ENCODE results near the gene KRT15. TPM values are rescaled to one million over a fixed set of nuclear protein-coding genes. Genes with fewer than 3 reads are reported as not detected.

Gene KRT15
- total RNA-seq, 2 experiments from 2014 or later: not detected

DNA sequence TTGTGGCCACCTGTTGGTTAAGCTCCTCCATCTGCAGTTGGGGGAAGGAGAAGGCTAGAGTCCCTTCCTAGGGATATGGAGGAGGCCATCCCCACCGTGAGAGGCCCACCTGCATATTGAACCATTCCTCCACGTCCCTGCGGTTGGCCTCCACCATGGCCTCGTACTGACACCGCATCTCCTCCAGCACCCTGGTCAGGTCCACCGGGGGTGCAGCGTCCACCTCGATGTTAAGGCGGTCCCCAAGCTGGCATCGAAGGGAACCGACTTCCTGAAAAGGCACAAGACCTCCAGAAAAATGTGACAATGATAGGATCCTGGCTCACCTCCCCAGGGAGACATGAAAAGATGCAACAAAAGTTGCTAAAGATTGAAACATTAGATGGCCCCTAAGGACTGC is 54.5 kb downstream of the KRT15 start:
- no peak overlapping the region for H3K4me3 ChIP-seq (ENCODE audit: low read depth, low read length, poor library complexity, severe bottlenecking)
- no peaks in the 10 kb centered on the region for H4K20me1 ChIP-seq (ENCODE audit: insufficient read depth, low read length)
- no peaks in the 10 kb centered on the region for H3K9me2 ChIP-seq (ENCODE audit: insufficient read depth, low read length)
- no peaks in the 10 kb centered on the region for H3K79me2 ChIP-seq (ENCODE audit: insufficient read depth, low read depth, low read length)
- TF ChIP-seq, protein P1, sequence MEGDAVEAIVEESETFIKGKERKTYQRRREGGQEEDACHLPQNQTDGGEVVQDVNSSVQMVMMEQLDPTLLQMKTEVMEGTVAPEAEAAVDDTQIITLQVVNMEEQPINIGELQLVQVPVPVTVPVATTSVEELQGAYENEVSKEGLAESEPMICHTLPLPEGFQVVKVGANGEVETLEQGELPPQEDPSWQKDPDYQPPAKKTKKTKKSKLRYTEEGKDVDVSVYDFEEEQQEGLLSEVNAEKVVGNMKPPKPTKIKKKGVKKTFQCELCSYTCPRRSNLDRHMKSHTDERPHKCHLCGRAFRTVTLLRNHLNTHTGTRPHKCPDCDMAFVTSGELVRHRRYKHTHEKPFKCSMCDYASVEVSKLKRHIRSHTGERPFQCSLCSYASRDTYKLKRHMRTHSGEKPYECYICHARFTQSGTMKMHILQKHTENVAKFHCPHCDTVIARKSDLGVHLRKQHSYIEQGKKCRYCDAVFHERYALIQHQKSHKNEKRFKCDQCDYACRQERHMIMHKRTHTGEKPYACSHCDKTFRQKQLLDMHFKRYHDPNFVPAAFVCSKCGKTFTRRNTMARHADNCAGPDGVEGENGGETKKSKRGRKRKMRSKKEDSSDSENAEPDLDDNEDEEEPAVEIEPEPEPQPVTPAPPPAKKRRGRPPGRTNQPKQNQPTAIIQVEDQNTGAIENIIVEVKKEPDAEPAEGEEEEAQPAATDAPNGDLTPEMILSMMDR (conservative IDR thresholded peaks at IDR 0.05; ENCODE audit: low read length): no peak
- TF ChIP-seq EZH2phosphoT487 (IDR thresholded peaks at IDR 0.05; ENCODE audit: borderline replicate concordance, low read depth, low read length): no peak
- POLR2A ChIA-PET: no interaction called here
- no TSS peak for BruUV-seq (replicated peaks)
- H3K4me1 ChIP-seq (ENCODE audit: insufficient read depth, low read length, poor library complexity, severe bottlenecking): no peaks in the 10 kb centered on the region
- no peaks in the 10 kb centered on the region for H3K9me3 ChIP-seq (ENCODE audit: low read length)
- no peak for DNase-seq (ENCODE audit: low spot score)
- H3K27ac ChIP-seq (ENCODE audit: low read depth, low read length, poor library complexity, severe bottlenecking): no peak overlapping the region
- H3K4me2 ChIP-seq (ENCODE audit: low read length): no peak overlapping the region
- CTCF ChIA-PET (ENCODE audit: unreplicated experiment): no interaction called here
- intact Hi-C loops (cut with micrococcal nuclease; ENCODE audit: unreplicated experiment): no loop called here
- no peak overlapping the region for H2AFZ ChIP-seq (ENCODE audit: low read length)
- no peaks in the 10 kb centered on the region for H3K36me3 ChIP-seq (ENCODE audit: insufficient read depth, low read length)

DNA sequence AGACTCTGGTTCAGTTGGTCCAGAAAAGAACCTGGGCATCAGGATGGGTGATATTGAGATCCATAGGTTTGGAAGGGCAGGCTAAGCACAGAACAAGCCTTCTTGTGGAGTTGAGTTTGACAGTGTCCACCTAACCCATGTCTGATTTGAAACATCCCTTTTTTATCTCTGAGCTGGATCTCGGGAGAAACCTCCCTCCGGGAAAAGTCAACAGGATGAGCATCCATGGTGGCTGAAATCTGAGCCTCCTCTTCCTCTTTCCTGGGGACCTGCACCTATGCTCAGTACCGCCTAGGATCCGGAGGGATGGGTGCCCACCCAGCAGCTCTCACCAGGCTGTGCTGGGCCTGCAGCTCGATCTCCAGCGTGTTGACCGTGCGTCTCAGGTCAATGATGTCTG is 54.9 kb downstream of the KRT15 start:
- DNase-seq (ENCODE audit: low spot score): no peak
- Histone ChIP-seq H3K9me3 (ENCODE audit: low read length) (no peaks in the 10 kb centered on the region), H3K4me2 (ENCODE audit: low read length) (no peak overlapping the region), H4K20me1 (ENCODE audit: insufficient read depth, low read length) (no peaks in the 10 kb centered on the region), H3K36me3 (ENCODE audit: insufficient read depth, low read length) (no peaks in the 10 kb centered on the region), H3K27ac (ENCODE audit: low read depth, low read length, poor library complexity, severe bottlenecking) (no peak overlapping the region), H3K4me1 (ENCODE audit: insufficient read depth, low read length, poor library complexity, severe bottlenecking) (no peaks in the 10 kb centered on the region), H3K4me3 (ENCODE audit: low read depth, low read length, poor library complexity, severe bottlenecking) (no peak overlapping the region), H3K79me2 (ENCODE audit: insufficient read depth, low read depth, low read length) (no peaks in the 10 kb centered on the region), H2AFZ (ENCODE audit: low read length) (no peak overlapping the region), H3K9me2 (ENCODE audit: insufficient read depth, low read length) (no peaks in the 10 kb centered on the region)
- no TSS peak for BruUV-seq (replicated peaks)
- POLR2A ChIA-PET: interaction anchor here (0.8 kb wide), 1 partner anchor 226 kb away, joined by 3 read pairs; no protein-coding TSS in a partner anchor
- CTCF ChIA-PET (ENCODE audit: unreplicated experiment): no interaction called here
- intact Hi-C loops (cut with micrococcal nuclease; ENCODE audit: unreplicated experiment): no loop called here
- no peak for TF ChIP-seq EZH2phosphoT487 (IDR thresholded peaks at IDR 0.05; ENCODE audit: borderline replicate concordance, low read depth, low read length)
- TF ChIP-seq, protein P1 (conservative IDR thresholded peaks at IDR 0.05; ENCODE audit: low read length): no peak

Small RNA genes lying within 50 kb of the gene (microRNA-seq; reads per million reads assigned to microRNA genes)
- not detected for gene MIR6510 (ENCODE audit: borderline replicate concordance)

Small RNA genes lying within 50 kb of the gene (small RNA-seq; reads per million reads assigned to genes)
- 10.4 reads per million, percentile 96 among the genes with 10 or more reads in this experiment for gene RNU2-32P

Other genes starting within 250 kb of the KRT15 start
- gene KRTAP9-7, start 243.2 kb downstream of the KRT15 start, total RNA-seq (2014; rRNA removed; shearing (Covaris generic)): not detected in 2 replicates
- not detected in 2 replicates for gene KRTAP9-7, start 243.2 kb downstream of the KRT15 start, total RNA-seq (2022)
- gene KRTAP29-1, start 216.0 kb downstream of the KRT15 start, total RNA-seq (2014; rRNA removed; shearing (Covaris generic)): not detected in 2 replicates
- not detected in 2 replicates for gene KRTAP29-1, start 216.0 kb downstream of the KRT15 start, total RNA-seq (2022)
- not detected in 2 replicates for gene KRTAP16-1, start 209.6 kb downstream of the KRT15 start, total RNA-seq (2014; rRNA removed; shearing (Covaris generic))
- gene KRTAP16-1, start 209.6 kb downstream of the KRT15 start, total RNA-seq (2022): not detected in 2 replicates
- not detected in 2 replicates for gene KRTAP17-1, start 203.2 kb downstream of the KRT15 start, total RNA-seq (2014; rRNA removed; shearing (Covaris generic))
- not detected in 2 replicates for gene KRTAP17-1, start 203.2 kb downstream of the KRT15 start, total RNA-seq (2022)
- gene KRT33A, start 168.1 kb downstream of the KRT15 start, total RNA-seq (2014; rRNA removed; shearing (Covaris generic)): not detected in 2 replicates
- not detected in 2 replicates for gene KRT33A, start 168.1 kb downstream of the KRT15 start, total RNA-seq (2022)
- not detected in 2 replicates for gene KRT33B, start 149.1 kb downstream of the KRT15 start, total RNA-seq (2014; rRNA removed; shearing (Covaris generic))
- gene KRT33B, start 149.1 kb downstream of the KRT15 start, total RNA-seq (2022): not detected in 2 replicates
- gene KRT34, start 136.6 kb downstream of the KRT15 start, total RNA-seq (2014; rRNA removed; shearing (Covaris generic)): not detected in 2 replicates
- gene KRT34, start 136.6 kb downstream of the KRT15 start, total RNA-seq (2022): not detected in 2 replicates
- gene KRT31, start 121.3 kb downstream of the KRT15 start, total RNA-seq (2014; rRNA removed; shearing (Covaris generic)): not detected in 2 replicates
- gene KRT31, start 121.3 kb downstream of the KRT15 start, total RNA-seq (2022): not detected in 2 replicates
- not detected in 2 replicates for gene KRT37, start 94.3 kb downstream of the KRT15 start, total RNA-seq (2014; rRNA removed; shearing (Covaris generic))
- gene KRT37, start 94.3 kb downstream of the KRT15 start, total RNA-seq (2022): not detected in 2 replicates
- gene KRT38, start 77.9 kb downstream of the KRT15 start, total RNA-seq (2014; rRNA removed; shearing (Covaris generic)): not detected in 2 replicates
- gene KRT38, start 77.9 kb downstream of the KRT15 start, total RNA-seq (2022): not detected in 2 replicates
- gene KRT32, start 51.5 kb downstream of the KRT15 start, total RNA-seq (2014; rRNA removed; shearing (Covaris generic)): not detected in 2 replicates
- gene KRT32, start 51.5 kb downstream of the KRT15 start, total RNA-seq (2022): not detected in 2 replicates
- gene KRT35, start 37.7 kb downstream of the KRT15 start, total RNA-seq (2014; rRNA removed; shearing (Covaris generic)): not detected in 2 replicates
- not detected in 2 replicates for gene KRT35, start 37.7 kb downstream of the KRT15 start, total RNA-seq (2022)
- gene KRT36, start 29.0 kb downstream of the KRT15 start, total RNA-seq (2014; rRNA removed; shearing (Covaris generic)): not detected in 2 replicates
- not detected in 2 replicates for gene KRT36, start 29.0 kb downstream of the KRT15 start, total RNA-seq (2022)
- gene KRT13, start 13.3 kb downstream of the KRT15 start, total RNA-seq (2014; rRNA removed; shearing (Covaris generic)): not detected in 2 replicates
- not detected in 2 replicates for gene KRT13, start 13.3 kb downstream of the KRT15 start, total RNA-seq (2022)
- gene KRT19, start 9.4 kb upstream of the KRT15 start, total RNA-seq (2014; rRNA removed; shearing (Covaris generic)): not detected in 2 replicates
- gene KRT19, start 9.4 kb upstream of the KRT15 start, total RNA-seq (2022): not detected in 2 replicates
- gene KRT9, start 53.2 kb upstream of the KRT15 start, total RNA-seq (2014; rRNA removed; shearing (Covaris generic)): not detected in 2 replicates
- gene KRT9, start 53.2 kb upstream of the KRT15 start, total RNA-seq (2022): not detected in 2 replicates
- not detected in 2 replicates for gene KRT14, start 68.0 kb upstream of the KRT15 start, total RNA-seq (2014; rRNA removed; shearing (Covaris generic))
- gene KRT14, start 68.0 kb upstream of the KRT15 start, total RNA-seq (2022): 0.30 and 0.82 TPM in 2 replicates
- gene KRT16, start 93.9 kb upstream of the KRT15 start, total RNA-seq (2014; rRNA removed; shearing (Covaris generic)): not detected in 2 replicates
- not detected in 2 replicates for gene KRT16, start 93.9 kb upstream of the KRT15 start, total RNA-seq (2022)
- gene KRT17, start 105.7 kb upstream of the KRT15 start, total RNA-seq (2014; rRNA removed; shearing (Covaris generic)): not detected in 2 replicates
- gene KRT17, start 105.7 kb upstream of the KRT15 start, total RNA-seq (2022): 0.70 and 2.1 TPM in 2 replicates
- gene EIF1, start 170.0 kb upstream of the KRT15 start, total RNA-seq (2014; rRNA removed; shearing (Covaris generic)): 123 and 145 TPM in 2 replicates
- gene EIF1, start 170.0 kb upstream of the KRT15 start, total RNA-seq (2022): 659 and 705 TPM in 2 replicates
- gene GAST, start 193.4 kb upstream of the KRT15 start, total RNA-seq (2014; rRNA removed; shearing (Covaris generic)): not detected in 2 replicates
- gene GAST, start 193.4 kb upstream of the KRT15 start, total RNA-seq (2022): not detected in 2 replicates
- 0.10 and 0.19 TPM in 2 replicates for gene HAP1, start 215.8 kb upstream of the KRT15 start, total RNA-seq (2014; rRNA removed; shearing (Covaris generic))
- 0.22 and 0.55 TPM in 2 replicates for gene HAP1, start 215.8 kb upstream of the KRT15 start, total RNA-seq (2022)

All from OCI-LY7 (cell line).